ENCODE data around the gene OR5AL1. TPM values are rescaled to one million over a fixed set of nuclear protein-coding genes. Genes with fewer than 3 reads are reported as not detected.

Gene OR5AL1
- total RNA-seq, 1 donor from 2014 or later, result not detected

GRCh38 chr11:56410801-56411200 lies 1.7 kb upstream of the OR5AL1 start:
- H3K4me1 Mint-ChIP-seq, result no peaks in the 10 kb centered on the region
- no peak overlapping the region for H3K4me3 Mint-ChIP-seq
- no peak overlapping the region for H3K9ac ChIP-seq
- no peak overlapping the region for H2AFZ ChIP-seq (replicated peaks)
- no peaks in the 10 kb centered on the region for H4K20me1 ChIP-seq (ENCODE audit: low read depth)
- peaks cover 2% of the 10 kb centered on the region for H3K27me3 Mint-ChIP-seq (ENCODE audit: insufficient read depth, low read depth)
- H3K9me3 ChIP-seq (ENCODE audit: low read depth), result no peaks in the 10 kb centered on the region
- no peaks in the 10 kb centered on the region for H3K9me3 Mint-ChIP-seq
- no peaks in the 10 kb centered on the region for H3K36me3 ChIP-seq
- TF ChIP-seq EZH2 (IDR thresholded peaks at IDR 0.05) (no peak), EZH2phosphoT487 (IDR thresholded peaks at IDR 0.05) (no peak), CTCF (IDR thresholded peaks at IDR 0.05) (no peak)
- no peak overlapping the region for H3K4me2 ChIP-seq
- no peak for DNase-seq (ENCODE audit: low spot score)
- H3K79me2 ChIP-seq (ENCODE audit: low read depth), result no peaks in the 10 kb centered on the region
- no peak overlapping the region for H3K27ac ChIP-seq
- no peak overlapping the region for H3K4me3 ChIP-seq
- H3K36me3 Mint-ChIP-seq, result no peaks in the 10 kb centered on the region
- H3K27me3 ChIP-seq, result no peaks in the 10 kb centered on the region
- H3K27ac Mint-ChIP-seq, result no peak overlapping the region
- H3K4me1 ChIP-seq, result no peaks in the 10 kb centered on the region
- no peaks in the 10 kb centered on the region for H3F3A ChIP-seq (ENCODE audit: low read depth)

- Mint-ChIP-seq H3K4me3 (no peak overlapping the region), H3K27me3 (ENCODE audit: insufficient read depth, low read depth) (no peaks in the 10 kb centered on the region), H3K9me3 (no peaks in the 10 kb centered on the region), H3K36me3 (no peaks in the 10 kb centered on the region), H3K4me1 (no peaks in the 10 kb centered on the region), H3K27ac (no peak overlapping the region)
- H3K36me3 ChIP-seq, result no peaks in the 10 kb centered on the region
- H3K4me2 ChIP-seq, result no peak overlapping the region
- H2AFZ ChIP-seq (replicated peaks), result no peak overlapping the region
- H3K27ac ChIP-seq, result no peak overlapping the region
- no peak overlapping the region for H3K4me3 ChIP-seq
- H4K20me1 ChIP-seq (ENCODE audit: low read depth), result no peaks in the 10 kb centered on the region
- DNase-seq (ENCODE audit: low spot score), result no peak
- no peaks in the 10 kb centered on the region for H3K4me1 ChIP-seq
- H3K79me2 ChIP-seq (ENCODE audit: low read depth), result no peaks in the 10 kb centered on the region
- H3K9ac ChIP-seq, result no peak overlapping the region
- H3K9me3 ChIP-seq (ENCODE audit: low read depth), result no peaks in the 10 kb centered on the region
- no peaks in the 10 kb centered on the region for H3K27me3 ChIP-seq
- no peaks in the 10 kb centered on the region for H3F3A ChIP-seq (ENCODE audit: low read depth)
- no peak for TF ChIP-seq EZH2phosphoT487 (IDR thresholded peaks at IDR 0.05)
- TF ChIP-seq CTCF (IDR thresholded peaks at IDR 0.05), result no peak
- TF ChIP-seq EZH2 (IDR thresholded peaks at IDR 0.05), result no peak
These were observed 41.0 kb downstream of the OR5AL1 start for GRCh38 chr11:56453521-56453920.

DNA sequence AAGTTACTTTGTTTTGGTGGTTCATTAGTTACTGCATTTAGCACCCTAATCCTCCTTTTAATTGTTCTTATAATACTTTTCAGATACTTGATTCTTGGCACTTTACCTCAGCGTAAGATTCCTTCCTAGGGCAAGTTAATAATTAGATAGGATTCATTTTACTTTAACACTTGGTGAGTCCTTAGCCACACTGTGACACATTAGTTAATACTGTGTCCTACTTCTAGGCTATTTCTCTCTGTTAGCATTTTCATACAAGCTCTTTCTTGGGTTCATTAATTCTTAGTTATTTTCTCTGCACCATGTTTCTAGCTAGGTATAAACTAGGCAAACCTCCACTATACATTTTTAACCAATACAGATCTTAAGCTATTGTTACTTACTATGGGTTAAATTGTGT lies 44.6 kb downstream of the OR5AL1 start:
- Mint-ChIP-seq H3K27me3 (ENCODE audit: insufficient read depth, low read depth) (no peaks in the 10 kb centered on the region), H3K27ac (no peak overlapping the region), H3K4me1 (no peaks in the 10 kb centered on the region), H3K4me3 (no peak overlapping the region), H3K9me3 (no peaks in the 10 kb centered on the region), H3K36me3 (no peaks in the 10 kb centered on the region)
- H2AFZ ChIP-seq (replicated peaks), result no peak overlapping the region
- DNase-seq (ENCODE audit: low spot score), result no peak
- no peaks in the 10 kb centered on the region for H3K79me2 ChIP-seq (ENCODE audit: low read depth)
- no peaks in the 10 kb centered on the region for H3K36me3 ChIP-seq
- H3K4me1 ChIP-seq, result no peaks in the 10 kb centered on the region
- H3K27me3 ChIP-seq, result no peaks in the 10 kb centered on the region
- no peaks in the 10 kb centered on the region for H4K20me1 ChIP-seq (ENCODE audit: low read depth)
- H3K4me3 ChIP-seq, result no peak overlapping the region
- no peak for TF ChIP-seq CTCF (IDR thresholded peaks at IDR 0.05)
- no peaks in the 10 kb centered on the region for H3K9me3 ChIP-seq (ENCODE audit: low read depth)
- H3K27ac ChIP-seq, result no peak overlapping the region
- no peak overlapping the region for H3K9ac ChIP-seq
- no peak overlapping the region for H3K4me2 ChIP-seq
- H3F3A ChIP-seq (ENCODE audit: low read depth), result no peaks in the 10 kb centered on the region

Other genes starting within 250 kb of the OR5AL1 start
- gene OR5J2, start 236.1 kb upstream of the OR5AL1 start, total RNA-seq (ENCODE audit: low replicate concordance), result not detected in 2 replicates
- not detected in 2 replicates for gene OR5T2, start 178.4 kb upstream of the OR5AL1 start, total RNA-seq (ENCODE audit: low replicate concordance)
- not detected in 2 replicates for gene OR5T3, start 160.4 kb upstream of the OR5AL1 start, total RNA-seq (ENCODE audit: low replicate concordance)
- gene OR5T1, start 138.5 kb upstream of the OR5AL1 start, total RNA-seq (ENCODE audit: low replicate concordance), result not detected in 2 replicates
- not detected in 2 replicates for gene OR8H1, start 120.4 kb upstream of the OR5AL1 start, total RNA-seq (ENCODE audit: low replicate concordance)
- gene OR8K3, start 97.6 kb upstream of the OR5AL1 start, total RNA-seq (ENCODE audit: low replicate concordance), result not detected in 2 replicates
- not detected in 2 replicates for gene OR8K1, start 66.7 kb upstream of the OR5AL1 start, total RNA-seq (ENCODE audit: low replicate concordance)
- gene OR8J1, start 58.4 kb upstream of the OR5AL1 start, total RNA-seq (ENCODE audit: low replicate concordance), result not detected in 2 replicates
- not detected in 2 replicates for gene OR8U1, start 37.1 kb upstream of the OR5AL1 start, total RNA-seq (ENCODE audit: low replicate concordance)
- gene OR5M3, start 60.7 kb downstream of the OR5AL1 start, total RNA-seq (ENCODE audit: low replicate concordance), result not detected in 2 replicates
- not detected in 2 replicates for gene OR5M8, start 78.7 kb downstream of the OR5AL1 start, total RNA-seq (ENCODE audit: low replicate concordance)
- gene OR5M11, start 130.6 kb downstream of the OR5AL1 start, total RNA-seq (ENCODE audit: low replicate concordance), result not detected in 2 replicates
- not detected in 2 replicates for gene OR5M10, start 165.0 kb downstream of the OR5AL1 start, total RNA-seq (ENCODE audit: low replicate concordance)
- not detected in 2 replicates for gene OR5M1, start 202.2 kb downstream of the OR5AL1 start, total RNA-seq (ENCODE audit: low replicate concordance)
- not detected in 2 replicates for gene OR5AP2, start 229.7 kb downstream of the OR5AL1 start, total RNA-seq (ENCODE audit: low replicate concordance)

Measured in neural progenitor cell (in vitro differentiated cells).